DMS 273 (cell line): ENCODE results near the gene ERI2.
A peak's percentile ranks its signal among the peaks of the same experiment; 100 is the strongest.
"Not testable (repeated sequence)": the region's sequence is repeated elsewhere in the genome, so short reads cannot be mapped to it uniquely, and the experiment has no call there.

Source experiments
- DNase-seq: peaks from one replicate; lab custom pipeline; 2025; ENCODE audit not compliant: unreplicated experiment; lab: John Stamatoyannopoulos, UW

The ERI2 gene

DNA sequence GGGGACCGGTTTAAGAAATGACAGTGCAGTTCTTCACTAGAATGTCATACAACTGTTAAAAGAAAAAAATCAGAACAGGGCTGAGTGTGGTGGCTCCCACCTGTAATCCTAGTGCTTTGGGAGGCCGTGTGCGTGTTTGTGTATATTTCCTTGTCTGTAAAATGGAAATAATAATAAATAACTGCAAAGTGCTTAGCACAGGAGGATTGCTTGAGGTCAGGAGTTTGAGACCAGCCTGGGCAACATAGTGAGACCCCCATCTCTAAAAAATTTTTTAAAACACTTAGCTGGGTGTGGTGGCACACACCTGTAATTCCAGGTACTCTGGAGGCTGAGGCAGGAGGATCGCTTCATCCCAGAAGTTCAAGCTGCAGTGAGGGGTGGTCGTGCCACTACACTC is 40.0 kb downstream of the ERI2 start:
- no peak for DNase-seq

DNA sequence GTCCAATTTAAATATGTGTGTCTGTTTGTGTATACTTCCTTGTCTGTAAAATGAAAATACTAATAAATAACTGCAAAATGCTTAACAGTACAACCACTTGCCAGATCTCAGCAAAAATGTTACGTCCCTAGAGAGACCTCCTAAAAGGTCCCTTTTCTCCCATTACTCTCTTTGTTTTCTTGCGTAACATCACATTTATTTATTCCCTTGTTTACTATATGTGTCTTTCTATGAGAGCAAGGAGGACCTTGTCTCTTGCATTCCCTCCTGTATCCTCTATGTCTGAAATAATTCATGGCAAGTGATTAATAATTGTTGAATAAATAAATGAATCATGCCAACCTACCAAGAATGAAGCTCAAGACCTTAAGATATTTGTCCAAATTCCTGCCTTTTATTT is 40.5 kb downstream of the ERI2 start:
- DNase-seq, result no peak

DNA sequence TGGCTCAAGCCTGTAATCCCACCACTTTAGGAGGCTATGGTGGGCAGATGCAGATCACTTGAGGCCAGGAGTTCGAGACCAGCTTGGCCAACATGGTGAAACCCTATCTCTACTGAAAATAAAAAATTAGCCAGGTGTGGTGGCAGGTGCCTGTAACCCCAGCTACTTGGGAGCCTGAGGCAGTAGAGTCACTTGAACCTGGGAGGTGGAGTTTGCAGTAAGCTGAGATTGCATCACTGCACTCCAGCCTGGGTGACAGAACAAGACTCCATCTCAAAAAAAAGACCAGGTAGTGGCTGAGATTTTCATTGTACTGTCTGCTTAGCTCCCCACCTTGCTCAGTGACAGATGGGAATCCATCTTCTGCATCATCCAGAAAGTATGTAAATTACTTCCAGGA is 41.8 kb downstream of the ERI2 start:
- DNase-seq, result not testable (repeated sequence)

DNA sequence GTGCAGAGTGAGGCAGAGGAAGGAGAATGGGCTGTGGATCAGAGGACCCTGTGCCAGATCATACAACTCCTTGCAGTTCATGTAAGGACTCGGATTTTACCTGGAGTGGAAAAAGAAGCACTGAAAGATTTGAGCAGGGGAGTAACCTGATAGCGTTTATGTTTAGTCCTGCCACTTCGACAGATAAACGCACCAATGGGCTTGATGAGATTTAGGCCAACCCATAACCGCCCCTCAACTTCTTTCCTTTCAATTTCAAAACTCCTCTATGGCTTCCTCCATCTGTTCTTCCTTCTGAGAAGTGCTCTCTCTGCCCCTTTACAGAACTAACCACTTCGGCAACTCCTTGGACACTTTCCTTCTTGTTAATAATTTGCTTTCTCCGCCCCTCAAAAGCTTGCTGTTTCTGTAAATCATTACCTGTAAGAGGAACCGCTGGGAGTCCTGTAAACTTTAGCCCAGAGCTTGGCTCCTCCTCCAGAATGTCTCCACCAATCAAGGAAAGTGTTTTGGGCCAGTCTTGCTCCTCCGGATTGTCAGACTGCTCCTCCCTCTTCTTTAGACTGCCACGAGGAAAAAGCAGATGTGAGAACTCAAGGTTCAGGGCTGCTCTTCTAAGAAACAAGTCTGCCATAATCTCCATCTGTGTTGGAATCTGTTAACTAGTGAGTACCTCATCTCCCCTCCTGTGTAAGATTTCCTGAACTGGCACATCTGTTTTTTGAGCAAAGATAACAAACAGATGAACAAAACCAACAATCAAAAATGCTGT is 42.6 kb downstream of the ERI2 start, which contains the start of gene ACSM3:
TSS of gene ACSM3 (plus strand) at position 554 of the 772 bp plus-strand sequence. CDS start 6,021 bp downstream, outside the sequence.
- DNase-seq, result peak; percentile 71

DNA sequence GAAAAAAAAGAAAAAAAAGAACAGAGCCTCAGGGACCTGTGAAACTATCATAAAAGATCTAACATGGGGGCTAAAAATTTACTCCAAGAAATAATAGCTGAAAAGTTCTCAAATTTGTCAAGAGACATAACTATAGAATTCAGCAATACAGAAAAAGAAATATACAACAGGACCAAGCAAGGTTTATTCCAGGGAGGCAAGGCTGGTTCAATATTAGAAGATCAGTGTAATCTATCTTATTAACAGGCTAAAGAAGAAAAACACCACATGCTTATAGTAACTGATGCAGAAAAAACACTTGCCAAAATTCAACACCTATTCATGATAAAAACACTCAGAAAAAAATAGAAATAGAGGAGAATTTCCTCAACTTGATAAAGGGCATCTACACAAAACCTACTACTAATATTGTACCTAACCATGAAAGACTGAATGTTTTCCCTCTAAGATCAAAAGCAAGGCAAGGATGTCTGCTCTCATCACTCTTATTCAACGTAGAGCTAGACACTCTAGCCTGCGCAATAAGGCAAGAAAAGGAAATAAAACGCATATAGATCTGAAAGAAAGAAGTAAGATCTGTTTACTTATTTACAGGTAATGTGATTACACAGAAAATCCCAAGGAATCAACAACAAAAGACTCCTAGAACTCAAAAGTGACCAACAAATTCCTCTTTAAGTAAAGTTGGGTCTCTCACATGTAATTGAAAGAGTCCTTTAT is 43.7 kb downstream of the ERI2 start:
- no peak for DNase-seq

DNA sequence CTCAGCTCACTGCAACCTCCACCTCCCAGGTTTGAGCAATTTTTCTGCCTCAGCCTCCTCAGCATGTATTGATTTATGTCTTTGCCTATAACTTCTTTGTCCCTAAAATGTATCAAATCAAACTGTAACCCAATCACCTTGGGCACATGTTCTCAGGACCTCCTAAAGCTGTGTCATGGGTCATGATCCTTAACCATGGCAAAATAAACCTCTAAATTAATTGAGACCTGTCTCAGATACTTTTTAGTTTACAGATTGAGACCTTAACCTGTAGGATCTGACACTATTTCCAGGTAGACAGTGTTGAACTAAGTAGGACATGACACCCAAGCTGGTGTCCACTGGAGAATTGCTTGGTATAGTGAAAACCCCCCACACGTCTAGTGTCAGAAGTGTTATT is 45.1 kb downstream of the ERI2 start:
- no peak for DNase-seq

DNA sequence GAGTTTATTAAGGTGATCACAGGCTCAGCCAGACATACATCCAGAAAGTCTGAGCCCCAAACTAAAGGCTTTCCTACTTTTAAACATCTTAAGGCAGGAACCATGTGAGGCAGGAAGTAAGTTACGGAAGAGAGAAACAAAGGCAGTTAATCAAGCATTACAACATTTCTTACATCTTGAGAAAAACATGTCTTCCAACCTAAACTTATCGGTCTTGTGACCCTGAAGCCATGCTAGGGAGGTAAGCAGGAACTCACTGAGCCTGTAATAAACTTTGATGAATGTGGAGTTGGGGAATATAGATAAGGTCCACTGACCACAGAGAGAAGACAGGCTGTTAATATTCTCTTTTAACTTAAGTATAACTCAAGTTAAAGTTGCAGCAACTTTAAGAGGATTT is 45.9 kb downstream of the ERI2 start:
- no peak for DNase-seq

DNA sequence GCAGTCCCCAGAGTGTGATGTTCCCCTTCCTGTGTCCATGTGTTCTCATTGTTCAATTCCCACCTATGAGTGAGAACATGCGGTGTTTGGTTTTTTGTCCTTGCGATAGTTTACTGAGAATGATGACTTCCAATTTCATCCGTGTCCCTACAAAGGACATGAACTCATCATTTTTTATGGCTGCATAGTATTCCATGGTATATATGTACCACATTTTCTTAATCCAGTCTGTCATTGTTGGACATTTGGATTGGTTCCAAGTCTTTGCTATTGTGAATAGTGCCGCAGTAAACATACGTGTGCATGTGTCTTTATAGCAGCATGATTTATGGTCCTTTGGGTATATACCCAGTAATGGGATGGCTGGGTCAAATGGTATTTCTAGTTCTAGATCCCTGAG is 50.5 kb downstream of the ERI2 start:
- DNase-seq, result not testable (repeated sequence)

DNA sequence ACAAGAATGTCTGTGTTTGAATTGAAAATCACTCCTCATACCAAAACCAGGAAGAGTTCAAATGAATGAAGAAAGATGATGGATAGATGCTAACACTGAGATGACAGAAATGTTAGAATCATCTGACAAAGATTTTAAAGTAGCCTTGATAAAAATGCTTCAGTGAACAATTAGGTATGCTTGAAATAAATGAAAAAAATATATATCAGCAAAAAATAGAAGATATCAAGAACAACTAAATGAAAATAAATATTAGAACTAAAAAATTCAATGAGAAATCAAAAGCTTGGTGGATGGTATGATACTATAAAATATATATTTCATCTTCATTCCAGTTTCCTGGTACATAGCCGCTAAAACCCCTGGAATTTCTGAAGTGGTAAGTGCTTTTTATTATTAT is 51.0 kb downstream of the ERI2 start:
- no peak for DNase-seq

DNA sequence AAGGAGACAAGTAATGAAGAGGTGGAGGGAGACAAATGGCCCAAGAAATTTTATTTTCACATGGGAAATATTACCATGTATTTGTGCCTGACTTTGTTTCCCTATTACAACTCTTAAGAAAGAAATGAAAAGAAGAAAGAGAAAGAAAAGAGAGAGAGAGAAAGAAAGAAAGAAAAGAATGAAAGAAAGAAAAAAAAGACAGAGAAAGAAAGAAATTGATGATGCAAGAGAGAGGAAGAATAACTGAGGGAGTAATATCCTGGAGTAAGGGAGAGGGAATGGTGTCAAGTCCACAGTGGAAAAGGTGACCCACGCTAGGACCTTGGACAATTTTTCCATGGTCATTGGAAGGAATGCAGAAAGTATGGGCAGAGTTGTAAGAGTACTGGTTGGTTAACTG is 52.5 kb downstream of the ERI2 start:
- no peak for DNase-seq

DNA sequence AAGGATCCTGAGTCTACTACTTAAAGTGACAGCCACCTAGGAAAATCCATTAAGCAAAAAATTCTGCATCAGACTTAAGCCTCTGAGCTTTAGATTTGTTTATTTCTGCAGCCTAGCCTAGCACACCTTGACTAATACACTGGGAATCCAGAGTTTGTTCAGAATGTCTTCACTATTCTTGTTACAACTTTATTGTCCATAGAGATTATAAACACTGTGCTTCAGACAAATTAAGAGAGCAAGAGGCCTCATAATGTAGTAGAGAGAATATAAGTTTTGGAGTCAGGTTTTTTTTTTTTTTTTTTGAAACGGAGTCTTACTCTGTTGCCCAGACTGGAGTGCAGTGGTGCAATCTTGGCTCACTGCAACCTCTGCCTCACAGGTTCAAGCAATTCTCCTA is 55.7 kb downstream of the ERI2 start:
- DNase-seq, result no peak

DNA sequence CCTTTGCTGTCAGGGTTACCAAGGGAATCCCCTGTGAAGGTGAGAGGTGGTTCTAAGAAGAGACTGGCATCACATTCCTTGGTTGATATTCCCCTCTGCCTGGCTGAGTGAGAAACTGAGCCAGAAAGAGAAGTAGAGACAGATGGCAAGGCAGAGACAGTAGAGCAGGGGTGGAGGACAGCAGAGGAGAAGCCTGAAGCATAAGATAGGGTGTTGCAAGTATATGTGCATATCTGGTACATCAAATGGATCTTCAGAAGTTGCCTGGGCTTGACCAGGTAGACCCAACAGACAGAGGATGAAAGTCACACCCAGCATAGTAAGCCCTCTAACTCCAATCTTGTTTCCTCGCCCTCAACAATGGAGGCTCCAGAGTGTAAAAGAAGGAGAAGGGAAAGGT is 56.8 kb downstream of the ERI2 start:
- no peak for DNase-seq

DNA sequence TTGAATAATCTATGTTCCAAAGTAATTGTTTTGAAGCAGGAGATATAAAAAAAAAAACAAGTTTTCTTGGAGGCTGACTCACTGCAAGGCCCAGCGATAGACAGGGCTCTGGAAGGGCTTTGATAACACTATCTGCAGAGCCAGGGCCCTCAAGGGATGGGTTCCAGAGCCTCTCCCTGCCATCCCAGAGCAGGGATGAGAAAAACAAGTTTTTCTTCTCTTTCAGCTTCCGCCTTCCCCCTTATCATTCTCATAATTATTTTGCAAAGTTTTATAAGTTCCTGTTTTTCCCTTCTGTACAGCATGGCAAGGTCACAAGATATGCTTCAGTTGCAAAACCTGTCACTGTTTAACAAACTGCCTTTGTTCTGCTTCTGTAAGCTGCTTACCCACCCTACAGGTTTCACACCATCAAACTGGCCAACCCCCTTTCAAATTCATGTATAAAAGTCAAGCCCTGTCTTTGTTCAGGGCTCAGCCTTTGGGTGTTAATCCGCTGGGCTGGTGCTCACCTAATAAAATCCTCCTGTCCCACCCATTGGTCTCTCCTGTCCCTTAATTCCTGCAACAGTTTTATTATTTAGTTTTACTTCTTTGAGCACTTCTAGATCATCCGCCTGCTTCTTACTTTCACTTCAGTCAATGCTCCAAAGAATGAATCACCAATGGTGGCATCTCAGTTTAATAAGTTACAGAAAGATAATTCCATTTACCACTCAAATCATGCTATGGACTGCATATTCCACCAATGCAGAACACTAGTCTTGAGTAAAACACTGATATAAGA is 59.0 kb downstream of the ERI2 start:
- no peak for DNase-seq

DNA sequence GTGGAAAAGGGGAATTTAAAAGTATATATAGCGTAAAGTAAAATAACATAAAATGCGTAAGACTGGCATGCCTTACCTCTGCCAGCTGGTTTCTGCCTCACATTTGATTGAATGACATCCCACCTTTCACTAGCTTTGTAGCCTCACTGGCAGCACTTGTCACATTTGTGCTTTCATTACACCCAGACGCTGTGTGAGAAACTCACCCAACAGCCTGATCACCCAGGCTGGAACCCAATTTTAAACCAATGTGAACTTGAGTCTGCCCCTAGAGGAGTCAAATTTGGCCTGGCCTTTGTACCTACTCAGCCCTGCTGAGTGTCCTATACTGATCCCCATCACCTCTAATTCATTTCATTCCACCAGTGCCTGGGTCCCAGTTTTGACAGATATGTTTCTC is 59.8 kb downstream of the ERI2 start:
- DNase-seq, result no peak
